Type B pancreatic cell (in vitro differentiated cells): ENCODE measurements around the gene TOMM20. TPM values are rescaled to one million over a fixed set of nuclear protein-coding genes. Genes with fewer than 3 reads are reported as not detected.

Experiments used
- DNase-seq: peaks from one replicate; pipeline ENCODE4 v3.0.0; 2021; ENCODE audit warnings: mixed read lengths; ENCODE audit not compliant: unreplicated experiment; ENCODE audit errors: extremely low spot score
- H3K27ac Mint-ChIP-seq: 2 replicates; pipeline ENCODE4 v1.8.0; 2021; ENCODE audit warnings: mild to moderate bottlenecking, mixed read lengths
- H3K27me3 Mint-ChIP-seq: 2 replicates; pipeline ENCODE4 v1.8.0; 2021; ENCODE audit warnings: mixed read lengths
- H3K36me3 Mint-ChIP-seq: 2 replicates; pipeline ENCODE4 v1.8.0; 2021; ENCODE audit warnings: mixed read lengths
- H3K4me1 Mint-ChIP-seq: one replicate; pipeline ENCODE4 v1.8.0; 2021; ENCODE audit warnings: mixed read lengths; ENCODE audit not compliant: unreplicated experiment
- H3K4me3 Mint-ChIP-seq: 2 replicates; pipeline ENCODE4 v1.8.0; 2021; ENCODE audit warnings: mild to moderate bottlenecking, mixed read lengths
- H3K9me3 Mint-ChIP-seq: 2 replicates; pipeline ENCODE4 v1.8.0; 2021; ENCODE audit warnings: mixed read lengths
- CTCF ChIP-seq: fragments of 200-600 bp; sonication (generic); conservative IDR thresholded peaks from 2 replicates; pipeline ENCODE4 v1.5.0; 2021; ENCODE audit warnings: antibody characterized with exemption, mild to moderate bottlenecking
- total RNA-seq: library from RNA; stranded (reverse); gene quantifications from 2 replicates; pipeline ENCODE4 v1.2.1, GENCODE V29; 2021; ENCODE audit warnings: low replicate concordance

TOMM20 gene
- total RNA-seq, 1 donor from 2014 or later: 119 TPM

- Mint-ChIP-seq H3K9me3 (no peaks in the 10 kb centered on the region), H3K4me3 (no peak overlapping the region), H3K36me3 (peaks cover 22% of the 10 kb centered on the region), H3K27ac (no peak overlapping the region), H3K27me3 (no peaks in the 10 kb centered on the region), H3K4me1 (peaks cover 21% of the 10 kb centered on the region)
- no peak for TF ChIP-seq CTCF
- no peak for DNase-seq
Observed at GRCh38 chr1:235106457-235106856, 22.2 kb downstream of the TOMM20 start.

GRCh38 chr1:235105051-235106043 lies 23.3 kb downstream of the TOMM20 start:
- Mint-ChIP-seq H3K4me1 (peaks cover 21% of the 10 kb centered on the region), H3K9me3 (no peaks in the 10 kb centered on the region), H3K27me3 (no peaks in the 10 kb centered on the region), H3K36me3 (peaks cover 17% of the 10 kb centered on the region), H3K4me3 (peak overlapping the region; percentile 88), H3K27ac (peak overlapping the region; percentile 49)
- TF ChIP-seq CTCF: no peak
- no peak for DNase-seq

GRCh38 chr1:235102993-235103411 lies 25.6 kb downstream of the TOMM20 start:
- peak; percentile 56 for DNase-seq
- Mint-ChIP-seq H3K27me3 (no peaks in the 10 kb centered on the region), H3K4me3 (peak overlapping the region; percentile 63), H3K27ac (peak overlapping the region; percentile 89), H3K4me1 (peaks cover 21% of the 10 kb centered on the region), H3K36me3 (peaks cover 7% of the 10 kb centered on the region), H3K9me3 (no peaks in the 10 kb centered on the region)
- TF ChIP-seq CTCF: no peak

GRCh38 chr1:235102259-235102582 lies 26.4 kb downstream of the TOMM20 start:
- Mint-ChIP-seq H3K36me3 (peaks cover 2% of the 10 kb centered on the region), H3K9me3 (no peaks in the 10 kb centered on the region), H3K4me3 (no peak overlapping the region), H3K4me1 (peaks cover 21% of the 10 kb centered on the region), H3K27ac (no peak overlapping the region), H3K27me3 (no peaks in the 10 kb centered on the region)
- DNase-seq: no peak
- TF ChIP-seq CTCF: no peak

GRCh38 chr1:235101558-235102258 lies 26.9 kb downstream of the TOMM20 start:
- Mint-ChIP-seq H3K36me3 (no peaks in the 10 kb centered on the region), H3K4me3 (no peak overlapping the region), H3K4me1 (peaks cover 21% of the 10 kb centered on the region), H3K27ac (no peak overlapping the region), H3K27me3 (no peaks in the 10 kb centered on the region), H3K9me3 (no peaks in the 10 kb centered on the region)
- DNase-seq: peak; percentile 13
- no peak for TF ChIP-seq CTCF
